Measurements from ENCODE around the gene MYH8.
A peak's percentile ranks its signal among the peaks of the same experiment; 100 is the strongest.

The MYH8 gene

GRCh38 chr17:10380631-10381408 is 40.9 kb downstream of the MYH8 start:
- no peak for DNase-seq

- no peak for DNase-seq
These were observed 48.8 kb downstream of the MYH8 start, which contains the start of gene MYH13 for GRCh38 chr17:10372906-10373305. Gene MYH13, minus strand, starts transcription at chr17:10373006. Its CDS starts 8,476 bp downstream, at chr17:10364530.

- no peak for DNase-seq
These were observed 51.6 kb downstream of the MYH8 start for GRCh38 chr17:10370016-10370608.

- DNase-seq = no peak
These were observed 52.5 kb downstream of the MYH8 start for GRCh38 chr17:10369239-10369638.

- DNase-seq = no peak
These were observed 53.2 kb downstream of the MYH8 start for GRCh38 chr17:10368561-10368960.

GRCh38 chr17:10360578-10360977 is 61.2 kb downstream of the MYH8 start:
- no peak for DNase-seq

- peak; percentile 8 for DNase-seq
These were observed 64.0 kb downstream of the MYH8 start for GRCh38 chr17:10357768-10358167.

- no peak for DNase-seq
These were observed 67.1 kb downstream of the MYH8 start for GRCh38 chr17:10354651-10355050.

- DNase-seq = no peak
These were observed 68.9 kb downstream of the MYH8 start for GRCh38 chr17:10352893-10353292.

GRCh38 chr17:10349403-10349802 is 72.3 kb downstream of the MYH8 start:
- DNase-seq = no peak

- no peak for DNase-seq
These were observed 76.9 kb downstream of the MYH8 start for GRCh38 chr17:10344816-10345215.

All from activated CD4-positive, alpha-beta T cell treated with anti-CD3 and anti-CD28 coated beads, Interleukin-10, Interleukin-2, amounts not matched to agents 100 ng/mL and 50 ng/mL, durations not matched to agents 16 hours and 8 hours (primary cell).